GM23338 (cell line): ENCODE measurements around the gene MESD. TPM values are rescaled to one million over a fixed set of nuclear protein-coding genes. Genes with fewer than 3 reads are reported as not detected.

ENCODE experiments used
- ATAC-seq: fragments of 200-7000 bp; cut with Tn5 transposase; 3 replicates; pipeline ENCODE4 v1.9.1; 2020
- DNase-seq: peaks from one replicate; pipeline ENCODE4 v3.0.0-alpha.2; 2015; ENCODE audit warnings: low spot score
- H2AFZ ChIP-seq: fragments of 200-600 bp; sonication (generic); 2 replicates; pipeline ENCODE4 v1.8.0; 2016; ENCODE audit warnings: antibody characterized with exemption, mild to moderate bottlenecking, moderate library complexity
- H3F3A ChIP-seq: fragments of 200-600 bp; sonication (generic); replicated peaks from 2 replicates; pipeline ENCODE4 v1.8.0; 2017; ENCODE audit warnings: antibody characterized with exemption, mixed run types, low read depth
- H3K27ac ChIP-seq: fragments of 200-600 bp; sonication (generic); 2 replicates; pipeline ENCODE4 v1.6.1; 2016; ENCODE audit warnings: low read depth
- H3K27me3 ChIP-seq: fragments of 200-600 bp; sonication (generic); 2 replicates; pipeline ENCODE4 v1.8.0; 2016; ENCODE audit warnings: mild to moderate bottlenecking, mixed run types, moderate library complexity; ENCODE audit not compliant: insufficient read depth
- H3K36me3 ChIP-seq: fragments of 200-600 bp; sonication (generic); 2 replicates; pipeline ENCODE4 v1.8.0; 2016; ENCODE audit warnings: mild to moderate bottlenecking; ENCODE audit not compliant: insufficient read depth
- H3K4me1 ChIP-seq: fragments of 200-600 bp; sonication (generic); 2 replicates; pipeline ENCODE4 v1.8.0; 2016; ENCODE audit warnings: mild to moderate bottlenecking, moderate library complexity; ENCODE audit not compliant: insufficient read depth
- H3K4me2 ChIP-seq: fragments of 200-600 bp; sonication (generic); 2 replicates; pipeline ENCODE4 v1.7.1; 2017; ENCODE audit warnings: mixed run types
- H3K4me3 ChIP-seq: fragments of 200-600 bp; sonication (generic); 2 replicates; pipeline ENCODE4 v1.6.1; 2016; ENCODE audit warnings: mixed run types
- H3K79me2 ChIP-seq: fragments of 200-600 bp; sonication (generic); replicated peaks from 2 replicates; pipeline ENCODE4 v1.8.0; 2017; ENCODE audit warnings: mild to moderate bottlenecking; ENCODE audit not compliant: insufficient read depth
- H3K9me2 ChIP-seq: fragments of 200-600 bp; sonication (generic); 2 replicates; pipeline ENCODE4 v1.8.0; 2017; ENCODE audit not compliant: insufficient read depth
- H4K20me1 ChIP-seq: fragments of 200-600 bp; sonication (generic); replicated peaks from 2 replicates; pipeline ENCODE4 v1.8.0; 2017; ENCODE audit warnings: mild to moderate bottlenecking; ENCODE audit not compliant: insufficient read depth
- H3K27ac Mint-ChIP-seq: 2 replicates; pipeline ENCODE4 v1.8.0; 2020; ENCODE audit warnings: inconsistent platforms, mild to moderate bottlenecking, moderate library complexity, mixed read lengths
- H3K27me3 Mint-ChIP-seq: 3 replicates; pipeline ENCODE4 v1.8.0; 2022; ENCODE audit warnings: low read depth, mild to moderate bottlenecking, moderate library complexity, mixed read lengths, inconsistent platforms; ENCODE audit not compliant: insufficient read depth, poor library complexity
- H3K36me3 Mint-ChIP-seq: 3 replicates; pipeline ENCODE4 v1.8.0; 2021; ENCODE audit warnings: low read depth, mild to moderate bottlenecking, inconsistent platforms, moderate library complexity, mixed read lengths
- H3K4me1 Mint-ChIP-seq: 3 replicates; pipeline ENCODE4 v1.8.0; 2020; ENCODE audit warnings: mild to moderate bottlenecking, inconsistent platforms, mixed read lengths
- H3K4me3 Mint-ChIP-seq: 3 replicates; pipeline ENCODE4 v1.8.0; 2021; ENCODE audit warnings: moderate library complexity, mild to moderate bottlenecking, inconsistent platforms, mixed read lengths
- H3K9me3 Mint-ChIP-seq: 3 replicates; pipeline ENCODE4 v1.8.0; 2020; ENCODE audit warnings: moderate library complexity, mild to moderate bottlenecking, inconsistent platforms, mixed read lengths
- CREB1 ChIP-seq: fragments of 250-450 bp; sonication (Bioruptor Pico); IDR thresholded peaks from 2 replicates; pipeline ENCODE4 v1.5.0; 2020; ENCODE audit warnings: low read depth, mild to moderate bottlenecking, moderate library complexity
- ETS1 ChIP-seq: IDR thresholded peaks from 2 replicates; pipeline ENCODE4 v1.6.1; 2016; ENCODE audit warnings: antibody characterized with exemption
- EZH2 ChIP-seq: fragments of 200-600 bp; sonication (generic); IDR thresholded peaks from one replicate; pipeline ENCODE4 v1.8.0; 2017; ENCODE audit warnings: antibody characterized with exemption, mild to moderate bottlenecking, low read depth; ENCODE audit not compliant: unreplicated experiment
- EZH2phosphoT487 ChIP-seq: fragments of 200-600 bp; sonication (generic); IDR thresholded peaks from one replicate; pipeline ENCODE4 v1.8.1; 2018; ENCODE audit warnings: antibody characterized with exemption; ENCODE audit not compliant: unreplicated experiment
- NANOG ChIP-seq: IDR thresholded peaks from 2 replicates; pipeline ENCODE4 v1.6.1; 2016; ENCODE audit warnings: antibody characterized with exemption, borderline replicate concordance
- POLR2AphosphoS5 ChIP-seq: IDR thresholded peaks from 2 replicates; pipeline ENCODE4 v1.6.1; 2016; ENCODE audit warnings: antibody characterized with exemption, low read depth
- ZNF114 ChIP-seq: fragments of 250-450 bp; sonication (Bioruptor Pico); IDR thresholded peaks from 2 replicates; pipeline ENCODE4 v1.5.0; 2020; ENCODE audit warnings: mild to moderate bottlenecking, moderate library complexity
- ZNF331 ChIP-seq: fragments of 250-450 bp; sonication (Bioruptor Pico); IDR thresholded peaks from 2 replicates; pipeline ENCODE4 v1.5.0; 2020; ENCODE audit warnings: low read depth, mild to moderate bottlenecking, moderate library complexity
- polyA plus RNA-seq: library from polyadenylated mRNA; unstranded; fragments of >200 nt; fragmentation: Nextera tagmentation; extraction: Ambion mirVana; gene quantifications from 2 replicates; pipeline ENCODE4 v1.2.1, GENCODE V29; 2016
- total RNA-seq: library from RNA; depleted of rRNA; stranded (reverse); fragments of >200 nt; shearing (Covaris generic); gene quantifications from 2 replicates; pipeline ENCODE4 v1.2.3, GENCODE V29; 2014
- TF ChIP-seq, protein P1 (sequence below): IDR thresholded peaks from one replicate; pipeline ENCODE4 v1.6.1; 2018; ENCODE audit warnings: antibody characterized with exemption; ENCODE audit not compliant: unreplicated experiment
- TF ChIP-seq, protein P2 (sequence below): fragments of 250-450 bp; sonication (Bioruptor Pico); IDR thresholded peaks from 2 replicates; pipeline ENCODE4 v1.5.0; 2020; ENCODE audit warnings: mild to moderate bottlenecking, moderate library complexity

MESD gene
- total and polyA plus RNA-seq, 2 experiments from 2014 or later, result 25.6 to 52.7 TPM

- TF ChIP-seq ETS1, result no peak
- TF ChIP-seq EZH2phosphoT487, result no peak
- TF ChIP-seq, protein P1, sequence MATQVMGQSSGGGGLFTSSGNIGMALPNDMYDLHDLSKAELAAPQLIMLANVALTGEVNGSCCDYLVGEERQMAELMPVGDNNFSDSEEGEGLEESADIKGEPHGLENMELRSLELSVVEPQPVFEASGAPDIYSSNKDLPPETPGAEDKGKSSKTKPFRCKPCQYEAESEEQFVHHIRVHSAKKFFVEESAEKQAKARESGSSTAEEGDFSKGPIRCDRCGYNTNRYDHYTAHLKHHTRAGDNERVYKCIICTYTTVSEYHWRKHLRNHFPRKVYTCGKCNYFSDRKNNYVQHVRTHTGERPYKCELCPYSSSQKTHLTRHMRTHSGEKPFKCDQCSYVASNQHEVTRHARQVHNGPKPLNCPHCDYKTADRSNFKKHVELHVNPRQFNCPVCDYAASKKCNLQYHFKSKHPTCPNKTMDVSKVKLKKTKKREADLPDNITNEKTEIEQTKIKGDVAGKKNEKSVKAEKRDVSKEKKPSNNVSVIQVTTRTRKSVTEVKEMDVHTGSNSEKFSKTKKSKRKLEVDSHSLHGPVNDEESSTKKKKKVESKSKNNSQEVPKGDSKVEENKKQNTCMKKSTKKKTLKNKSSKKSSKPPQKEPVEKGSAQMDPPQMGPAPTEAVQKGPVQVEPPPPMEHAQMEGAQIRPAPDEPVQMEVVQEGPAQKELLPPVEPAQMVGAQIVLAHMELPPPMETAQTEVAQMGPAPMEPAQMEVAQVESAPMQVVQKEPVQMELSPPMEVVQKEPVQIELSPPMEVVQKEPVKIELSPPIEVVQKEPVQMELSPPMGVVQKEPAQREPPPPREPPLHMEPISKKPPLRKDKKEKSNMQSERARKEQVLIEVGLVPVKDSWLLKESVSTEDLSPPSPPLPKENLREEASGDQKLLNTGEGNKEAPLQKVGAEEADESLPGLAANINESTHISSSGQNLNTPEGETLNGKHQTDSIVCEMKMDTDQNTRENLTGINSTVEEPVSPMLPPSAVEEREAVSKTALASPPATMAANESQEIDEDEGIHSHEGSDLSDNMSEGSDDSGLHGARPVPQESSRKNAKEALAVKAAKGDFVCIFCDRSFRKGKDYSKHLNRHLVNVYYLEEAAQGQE, result no peak
- TF ChIP-seq ZNF331 (CRISPR knock-in tag), result no peak
- no peak for TF ChIP-seq POLR2AphosphoS5
- no peak for TF ChIP-seq ZNF114 (CRISPR knock-in tag)
- TF ChIP-seq NANOG, result no peak
- no peak for TF ChIP-seq CREB1
Observed at GRCh38 chr15:80920271-80920699, 69.3 kb downstream of the MESD start (continued).

GRCh38 chr15:80918196-80918783 is 71.3 kb downstream of the MESD start:
- peaks cover 25% of the 10 kb centered on the region for H3K4me1 Mint-ChIP-seq
- H3K27me3 Mint-ChIP-seq, result no peaks in the 10 kb centered on the region
- H3K27ac ChIP-seq, result no peak overlapping the region
- no peak overlapping the region for H3K4me2 ChIP-seq
- ATAC-seq, result no peak
- H3K79me2 ChIP-seq, result no peaks in the 10 kb centered on the region
- H3K9me3 Mint-ChIP-seq, result no peaks in the 10 kb centered on the region
- H2AFZ ChIP-seq, result no peak overlapping the region
- H3K4me1 ChIP-seq, result peaks cover 10% of the 10 kb centered on the region
- no peaks in the 10 kb centered on the region for H3K36me3 ChIP-seq
- H3K36me3 Mint-ChIP-seq, result no peaks in the 10 kb centered on the region; the same call in 2 of the 3 replicates
- DNase-seq, result no peak
- H3K27ac Mint-ChIP-seq, result no peak overlapping the region
- peaks cover 6% of the 10 kb centered on the region; the same call in 1 of the 2 replicates for H3K9me2 ChIP-seq
- H3K27me3 ChIP-seq, result no peaks in the 10 kb centered on the region
- no peaks in the 10 kb centered on the region for H3F3A ChIP-seq
- H4K20me1 ChIP-seq, result no peaks in the 10 kb centered on the region; the same call in 1 of the 2 replicates
- H3K4me3 ChIP-seq, result no peak overlapping the region
- H3K4me3 Mint-ChIP-seq, result no peak overlapping the region
- TF ChIP-seq ZNF331 (CRISPR knock-in tag), result no peak
- no peak for TF ChIP-seq ZNF114 (CRISPR knock-in tag)
- no peak for TF ChIP-seq CREB1
- TF ChIP-seq EZH2phosphoT487, result no peak
- TF ChIP-seq, protein P2, sequence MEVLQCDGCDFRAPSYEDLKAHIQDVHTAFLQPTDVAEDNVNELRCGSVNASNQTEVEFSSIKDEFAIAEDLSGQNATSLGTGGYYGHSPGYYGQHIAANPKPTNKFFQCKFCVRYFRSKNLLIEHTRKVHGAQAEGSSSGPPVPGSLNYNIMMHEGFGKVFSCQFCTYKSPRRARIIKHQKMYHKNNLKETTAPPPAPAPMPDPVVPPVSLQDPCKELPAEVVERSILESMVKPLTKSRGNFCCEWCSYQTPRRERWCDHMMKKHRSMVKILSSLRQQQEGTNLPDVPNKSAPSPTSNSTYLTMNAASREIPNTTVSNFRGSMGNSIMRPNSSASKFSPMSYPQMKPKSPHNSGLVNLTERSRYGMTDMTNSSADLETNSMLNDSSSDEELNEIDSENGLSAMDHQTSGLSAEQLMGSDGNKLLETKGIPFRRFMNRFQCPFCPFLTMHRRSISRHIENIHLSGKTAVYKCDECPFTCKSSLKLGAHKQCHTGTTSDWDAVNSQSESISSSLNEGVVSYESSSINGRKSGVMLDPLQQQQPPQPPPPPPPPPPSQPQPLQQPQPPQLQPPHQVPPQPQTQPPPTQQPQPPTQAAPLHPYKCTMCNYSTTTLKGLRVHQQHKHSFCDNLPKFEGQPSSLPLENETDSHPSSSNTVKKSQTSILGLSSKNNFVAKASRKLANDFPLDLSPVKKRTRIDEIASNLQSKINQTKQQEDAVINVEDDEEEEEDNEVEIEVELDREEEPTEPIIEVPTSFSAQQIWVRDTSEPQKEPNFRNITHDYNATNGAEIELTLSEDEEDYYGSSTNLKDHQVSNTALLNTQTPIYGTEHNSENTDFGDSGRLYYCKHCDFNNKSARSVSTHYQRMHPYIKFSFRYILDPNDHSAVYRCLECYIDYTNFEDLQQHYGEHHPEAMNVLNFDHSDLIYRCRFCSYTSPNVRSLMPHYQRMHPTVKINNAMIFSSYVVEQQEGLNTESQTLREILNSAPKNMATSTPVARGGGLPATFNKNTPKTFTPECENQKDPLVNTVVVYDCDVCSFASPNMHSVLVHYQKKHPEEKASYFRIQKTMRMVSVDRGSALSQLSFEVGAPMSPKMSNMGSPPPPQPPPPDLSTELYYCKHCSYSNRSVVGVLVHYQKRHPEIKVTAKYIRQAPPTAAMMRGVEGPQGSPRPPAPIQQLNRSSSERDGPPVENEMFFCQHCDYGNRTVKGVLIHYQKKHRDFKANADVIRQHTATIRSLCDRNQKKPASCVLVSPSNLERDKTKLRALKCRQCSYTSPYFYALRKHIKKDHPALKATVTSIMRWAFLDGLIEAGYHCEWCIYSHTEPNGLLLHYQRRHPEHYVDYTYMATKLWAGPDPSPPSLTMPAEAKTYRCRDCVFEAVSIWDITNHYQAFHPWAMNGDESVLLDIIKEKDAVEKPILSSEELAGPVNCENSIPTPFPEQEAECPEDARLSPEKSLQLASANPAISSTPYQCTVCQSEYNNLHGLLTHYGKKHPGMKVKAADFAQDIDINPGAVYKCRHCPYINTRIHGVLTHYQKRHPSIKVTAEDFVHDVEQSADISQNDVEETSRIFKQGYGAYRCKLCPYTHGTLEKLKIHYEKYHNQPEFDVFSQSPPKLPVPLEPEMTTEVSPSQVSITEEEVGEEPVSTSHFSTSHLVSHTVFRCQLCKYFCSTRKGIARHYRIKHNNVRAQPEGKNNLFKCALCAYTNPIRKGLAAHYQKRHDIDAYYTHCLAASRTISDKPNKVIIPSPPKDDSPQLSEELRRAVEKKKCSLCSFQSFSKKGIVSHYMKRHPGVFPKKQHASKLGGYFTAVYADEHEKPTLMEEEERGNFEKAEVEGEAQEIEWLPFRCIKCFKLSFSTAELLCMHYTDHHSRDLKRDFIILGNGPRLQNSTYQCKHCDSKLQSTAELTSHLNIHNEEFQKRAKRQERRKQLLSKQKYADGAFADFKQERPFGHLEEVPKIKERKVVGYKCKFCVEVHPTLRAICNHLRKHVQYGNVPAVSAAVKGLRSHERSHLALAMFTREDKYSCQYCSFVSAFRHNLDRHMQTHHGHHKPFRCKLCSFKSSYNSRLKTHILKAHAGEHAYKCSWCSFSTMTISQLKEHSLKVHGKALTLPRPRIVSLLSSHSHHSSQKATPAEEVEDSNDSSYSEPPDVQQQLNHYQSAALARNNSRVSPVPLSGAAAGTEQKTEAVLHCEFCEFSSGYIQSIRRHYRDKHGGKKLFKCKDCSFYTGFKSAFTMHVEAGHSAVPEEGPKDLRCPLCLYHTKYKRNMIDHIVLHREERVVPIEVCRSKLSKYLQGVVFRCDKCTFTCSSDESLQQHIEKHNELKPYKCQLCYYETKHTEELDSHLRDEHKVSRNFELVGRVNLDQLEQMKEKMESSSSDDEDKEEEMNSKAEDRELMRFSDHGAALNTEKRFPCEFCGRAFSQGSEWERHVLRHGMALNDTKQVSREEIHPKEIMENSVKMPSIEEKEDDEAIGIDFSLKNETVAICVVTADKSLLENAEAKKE (CRISPR knock-in tag), result no peak
- no peak for TF ChIP-seq EZH2
- TF ChIP-seq POLR2AphosphoS5, result no peak
